H1 (cell line): ENCODE data around the gene PDE8B. TPM values are rescaled to one million over a fixed set of nuclear protein-coding genes. Genes with fewer than 3 reads are reported as not detected.

Source experiments
- CEBPB ChIP-seq: IDR thresholded peaks from 2 replicates; pipeline ENCODE4 v1.6.1; 2012; ENCODE audit warnings: low read depth, low read length
- NRF1 ChIP-seq: IDR thresholded peaks from 2 replicates; pipeline ENCODE4 v1.6.1; 2011; ENCODE audit warnings: mild to moderate bottlenecking, low read depth, low read length, improper control_type of control experiment
- SIX5 ChIP-seq: IDR thresholded peaks from 2 replicates; pipeline ENCODE4 v1.6.1; 2011; ENCODE audit warnings: mild to moderate bottlenecking, low read depth, low read length
- SP2 ChIP-seq: IDR thresholded peaks from 2 replicates; pipeline ENCODE4 v1.6.1; 2012; ENCODE audit warnings: mild to moderate bottlenecking, low read length, inconsistent platforms
- polyA plus RNA-seq, 7 experiments: library from polyadenylated mRNA; depleted of rRNA in 3 of 7; stranded (reverse) in 5 of 7; unstranded in 2 of 7; fragments of >200 nt in 5 of 7; fragments of 200-250 nt in 2 of 7; gene quantifications; 1 replicate in 5 of 7; 2 replicates in 1 of 7; 4 replicates in 1 of 7; pipeline versions ENCODE4 v1.2.1 to v1.2.3, GENCODE V29; 2011 to 2013; ENCODE audit warnings: missing spikeins in 2 of 7, mixed read lengths in 2 of 7
- total RNA-seq: library from RNA; stranded (reverse); fragmentation: NEBNext Ultra II Directional; extraction: Animal tissue kit (Norgen Biotek cat#: 25700); gene quantifications from 2 replicates; pipeline ENCODE4 v1.2.1, GENCODE V29; 2021

The PDE8B gene
- total and polyA plus RNA-seq, 2 of the 8 experiments (the other 6 are each of a cell fraction or from before 2014, with no cell fraction given), result 0.32 to 1.1 TPM

- TF ChIP-seq NRF1, result no peak
- no peak for TF ChIP-seq SP2
- no peak for TF ChIP-seq SIX5
- TF ChIP-seq CEBPB, result no peak
Observed at GRCh38 chr5:77461287-77461686, 250.8 kb downstream of the PDE8B start (continued).
